ENCODE measurements around the gene TOX4. TPM values are rescaled to one million over a fixed set of nuclear protein-coding genes. Genes with fewer than 3 reads are reported as not detected.

TOX4 gene
- total RNA-seq, 1 experiment from 2014 or later = 30.5 TPM

DNA sequence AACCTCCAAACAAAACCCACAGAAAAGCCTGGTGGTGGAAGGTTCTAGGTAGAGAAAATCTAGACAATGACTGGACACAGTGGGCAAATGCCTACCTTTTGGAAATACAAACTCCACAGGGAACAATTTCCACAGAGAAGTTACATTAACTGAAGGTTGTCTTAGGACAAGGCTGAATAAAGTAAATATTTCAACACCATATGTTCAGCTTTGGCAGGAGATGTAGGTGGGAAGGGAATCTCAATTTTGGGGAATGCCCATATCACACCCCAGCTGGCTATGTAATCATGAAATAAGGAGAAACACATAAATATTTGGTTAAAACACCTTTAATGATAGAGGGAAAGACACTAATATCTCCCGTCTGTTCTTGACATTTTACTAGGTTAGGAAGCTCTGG, 43.8 kb downstream of the TOX4 start:
- Histone ChIP-seq H3K27me3 (ENCODE audit: control insufficient read depth, insufficient read depth, low read length) (no peaks in the 10 kb centered on the region), H3K4me3 (ENCODE audit: insufficient read depth, low read depth, low read length) (no peak overlapping the region), H3K36me3 (replicated peaks; ENCODE audit: control insufficient read depth, insufficient read depth, low read length) (peaks cover 42% of the 10 kb centered on the region)
- DNase-seq = no peak

DNA sequence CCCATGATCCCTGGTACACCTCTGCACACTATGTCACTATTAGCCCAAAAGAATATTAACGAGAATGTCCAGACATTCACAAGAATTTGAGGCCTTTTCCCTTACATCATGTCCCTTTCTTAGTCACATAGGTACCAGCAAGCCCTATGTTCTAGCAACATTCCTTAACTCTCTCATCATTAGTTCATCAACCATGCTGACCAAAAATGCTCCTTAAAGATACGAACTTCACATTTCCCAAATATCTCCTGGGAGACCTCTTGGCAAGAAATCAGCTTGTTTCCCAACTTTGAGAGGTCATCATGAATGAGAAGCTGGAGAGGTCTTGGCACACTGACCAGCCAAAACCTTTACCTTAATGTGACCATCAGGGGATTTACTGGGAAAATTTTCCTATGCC, 44.5 kb downstream of the TOX4 start:
- H3K4me3 ChIP-seq (ENCODE audit: insufficient read depth, low read depth, low read length) = no peak overlapping the region
- H3K27me3 ChIP-seq (ENCODE audit: control insufficient read depth, insufficient read depth, low read length) = no peaks in the 10 kb centered on the region
- no peak for DNase-seq
- H3K36me3 ChIP-seq (replicated peaks; ENCODE audit: control insufficient read depth, insufficient read depth, low read length) = peaks cover 42% of the 10 kb centered on the region

DNA sequence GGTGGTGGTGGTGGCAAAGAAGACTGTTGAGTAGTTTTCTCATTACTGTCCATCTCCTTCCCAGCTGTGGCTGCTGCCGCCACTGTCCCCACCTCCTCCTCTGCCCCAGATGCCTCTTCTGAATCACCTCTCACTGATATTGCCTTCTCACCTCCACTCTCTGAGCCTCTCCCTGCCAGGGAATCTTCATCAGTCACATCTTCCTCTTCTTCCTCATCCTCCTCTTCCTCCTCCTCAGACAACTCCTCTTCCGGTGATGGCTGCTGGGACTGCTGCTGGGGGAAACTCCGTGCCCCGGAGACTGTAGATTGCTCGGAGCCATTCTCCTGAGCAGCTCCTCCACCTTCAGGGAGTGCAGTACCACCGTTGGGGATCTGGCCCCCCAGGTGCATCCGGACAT, 46.2 kb downstream of the TOX4 start:
- no peak overlapping the region for H3K4me3 ChIP-seq (ENCODE audit: insufficient read depth, low read depth, low read length)
- no peak for DNase-seq
- H3K36me3 ChIP-seq (replicated peaks; ENCODE audit: control insufficient read depth, insufficient read depth, low read length) = peaks cover 42% of the 10 kb centered on the region
- no peaks in the 10 kb centered on the region for H3K27me3 ChIP-seq (ENCODE audit: control insufficient read depth, insufficient read depth, low read length)

DNA sequence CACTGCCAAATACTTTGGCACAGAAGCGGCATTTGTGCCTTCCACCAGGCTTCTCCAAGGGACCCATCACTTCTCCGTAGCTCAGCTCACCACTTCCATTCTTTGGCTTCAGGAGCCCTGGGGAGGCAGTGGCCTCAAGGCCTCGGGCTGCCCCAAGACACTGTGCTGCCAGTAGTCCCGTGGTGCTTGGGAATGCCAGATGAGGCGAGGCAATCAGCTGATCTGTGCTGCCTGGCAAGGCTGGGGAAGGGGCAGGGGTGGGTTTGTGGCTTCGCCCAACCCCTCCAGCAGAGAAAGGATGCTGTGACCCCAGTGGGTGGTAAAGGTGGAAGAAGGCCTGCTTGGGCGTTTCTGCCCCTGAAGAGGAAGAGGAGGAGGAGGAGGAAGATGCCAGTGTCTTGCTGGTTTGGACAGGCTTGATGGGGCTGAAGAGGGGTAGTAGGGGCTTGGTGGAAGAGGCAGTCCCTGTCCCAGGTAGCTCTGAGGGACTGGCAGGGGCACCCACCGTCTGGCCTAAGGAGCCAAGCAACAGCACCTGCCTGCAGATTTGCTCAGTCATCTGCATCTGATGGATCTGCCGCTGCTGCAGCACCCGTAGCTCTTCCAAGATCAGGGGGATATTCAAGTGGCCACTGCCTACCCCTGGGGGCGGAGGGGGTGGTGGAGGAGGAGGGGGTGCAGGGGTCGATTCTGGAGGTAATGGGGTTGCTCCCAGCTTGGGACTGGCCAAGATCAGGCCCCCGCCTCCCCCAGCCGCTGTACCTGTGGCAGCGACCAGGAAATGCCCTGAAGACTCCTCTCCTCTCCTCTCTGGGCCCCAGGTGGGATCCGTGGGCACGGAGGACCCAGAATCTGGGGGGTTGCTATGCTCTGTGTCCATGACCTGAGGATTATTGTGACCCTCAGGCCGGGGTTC, 47.8 kb downstream of the TOX4 start:
- DNase-seq = no peak
- peaks cover 42% of the 10 kb centered on the region for H3K36me3 ChIP-seq (replicated peaks; ENCODE audit: control insufficient read depth, insufficient read depth, low read length)

DNA sequence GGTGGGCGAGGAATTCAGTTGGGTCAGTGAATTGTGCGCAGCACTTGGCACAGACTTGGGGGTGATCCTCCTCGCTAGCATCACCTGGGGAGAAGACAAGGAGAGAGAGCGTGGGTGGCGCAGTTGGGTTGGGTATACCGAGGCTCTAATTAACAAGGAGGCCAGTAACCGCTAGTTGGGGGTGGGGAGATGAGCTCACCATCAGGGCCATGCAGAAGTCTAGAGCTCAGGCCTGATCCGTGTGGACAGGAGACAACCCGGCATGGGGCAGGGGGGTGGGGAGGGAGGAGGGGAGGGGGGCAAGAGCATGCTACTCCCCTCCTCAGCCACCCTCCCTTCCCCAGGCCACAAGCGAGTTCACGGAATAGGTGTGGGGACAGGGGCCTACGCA, 48.6 kb downstream of the TOX4 start:
- DNase-seq = no peak
- H3K4me3 ChIP-seq (ENCODE audit: insufficient read depth, low read depth, low read length) = peak overlapping the region; percentile 66

More for the DNA sequence above, 47.8 kb downstream of the TOX4 start:
- no peaks in the 10 kb centered on the region for H3K27me3 ChIP-seq (ENCODE audit: control insufficient read depth, insufficient read depth, low read length)
- peak overlapping the region; percentile 66 for H3K4me3 ChIP-seq (ENCODE audit: insufficient read depth, low read depth, low read length)

DNA sequence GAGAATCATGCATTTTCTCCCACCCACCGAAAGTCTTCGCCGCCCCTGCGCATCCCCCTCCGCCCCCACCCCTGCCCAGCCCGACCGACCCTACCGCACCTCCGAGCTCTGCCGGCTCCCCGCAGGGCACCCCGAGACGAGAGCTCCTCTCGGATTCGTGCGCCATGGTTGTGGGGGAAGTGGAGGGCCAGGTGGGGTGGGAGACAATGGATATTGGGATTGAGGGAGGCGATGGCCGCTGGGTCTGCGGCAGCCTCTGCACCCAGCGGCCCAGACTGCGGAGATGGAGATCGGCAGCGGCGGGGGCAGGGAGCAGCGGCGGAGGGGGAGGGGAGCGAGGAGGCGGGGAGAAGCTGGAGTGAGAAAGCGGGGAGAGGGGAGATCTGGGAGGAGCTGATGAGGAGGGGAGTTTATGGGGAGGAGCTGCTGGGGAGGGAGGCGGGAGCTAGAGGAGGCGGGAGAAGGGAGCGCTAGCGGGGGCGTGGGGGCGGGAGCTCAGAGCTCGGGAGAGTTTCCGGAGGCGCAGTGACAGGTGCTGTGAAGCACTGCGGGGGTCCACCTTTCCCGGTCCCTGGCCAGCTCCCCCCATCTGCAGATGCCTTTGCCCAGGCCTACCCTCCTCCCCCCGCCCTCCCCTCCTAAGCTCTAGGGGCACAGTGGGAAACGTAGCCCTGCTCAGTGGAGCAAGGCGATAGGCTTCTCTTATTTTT, 49.1 kb downstream of the TOX4 start, which contains the start of gene SALL2:
TSS of gene SALL2 (minus strand) at position 385 of the 710 bp plus-strand sequence. CDS start at position 166, 219 bp downstream.
- Histone ChIP-seq H3K4me3 (ENCODE audit: insufficient read depth, low read depth, low read length) (peak within 1 kb of the TSS; percentile 66), H3K27me3 (ENCODE audit: control insufficient read depth, insufficient read depth, low read length) (no peaks in the 10 kb centered on the region), H3K36me3 (replicated peaks; ENCODE audit: control insufficient read depth, insufficient read depth, low read length) (peaks cover 40% of the 10 kb centered on the region)
- DNase-seq = peak; percentile 96

More for the DNA sequence above, 48.6 kb downstream of the TOX4 start:
- H3K27me3 ChIP-seq (ENCODE audit: control insufficient read depth, insufficient read depth, low read length) = no peaks in the 10 kb centered on the region
- peaks cover 42% of the 10 kb centered on the region for H3K36me3 ChIP-seq (replicated peaks; ENCODE audit: control insufficient read depth, insufficient read depth, low read length)

DNA sequence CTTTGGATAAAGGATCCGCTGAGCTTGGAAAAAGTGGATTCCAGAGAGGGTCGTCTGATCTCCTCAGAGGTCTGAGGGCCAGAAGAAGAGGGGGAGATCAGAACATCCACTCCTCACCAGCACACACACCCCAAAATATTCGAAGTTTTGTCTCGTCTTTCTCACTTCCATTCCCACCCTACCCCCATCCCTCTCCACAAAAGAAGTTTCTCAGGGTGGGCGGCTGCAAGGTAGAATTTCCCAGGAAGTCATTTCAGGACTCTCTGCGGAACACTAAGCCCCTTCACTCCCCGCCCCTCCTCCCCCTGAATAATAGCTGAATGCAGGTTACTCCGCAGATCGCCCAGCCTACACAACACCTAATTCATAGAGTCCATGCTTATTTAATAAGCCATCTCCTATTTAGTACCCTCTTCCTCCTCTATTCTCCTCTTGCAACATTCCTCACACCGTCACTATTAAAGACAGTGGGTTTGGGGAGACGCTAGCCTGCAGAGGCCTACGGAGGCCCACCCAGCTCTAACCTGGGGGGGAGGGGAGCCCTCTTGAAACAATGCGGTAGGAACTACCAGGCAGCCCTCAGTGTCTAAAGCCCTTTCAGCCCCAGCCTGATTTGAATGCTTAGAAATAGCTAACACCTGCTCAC, 49.8 kb downstream of the TOX4 start:
- H3K27me3 ChIP-seq (ENCODE audit: control insufficient read depth, insufficient read depth, low read length) = no peaks in the 10 kb centered on the region
- peak; percentile 73 for DNase-seq
- peaks cover 35% of the 10 kb centered on the region for H3K36me3 ChIP-seq (replicated peaks; ENCODE audit: control insufficient read depth, insufficient read depth, low read length)
- peak overlapping the region; percentile 44 for H3K4me3 ChIP-seq (ENCODE audit: insufficient read depth, low read depth, low read length)

DNA sequence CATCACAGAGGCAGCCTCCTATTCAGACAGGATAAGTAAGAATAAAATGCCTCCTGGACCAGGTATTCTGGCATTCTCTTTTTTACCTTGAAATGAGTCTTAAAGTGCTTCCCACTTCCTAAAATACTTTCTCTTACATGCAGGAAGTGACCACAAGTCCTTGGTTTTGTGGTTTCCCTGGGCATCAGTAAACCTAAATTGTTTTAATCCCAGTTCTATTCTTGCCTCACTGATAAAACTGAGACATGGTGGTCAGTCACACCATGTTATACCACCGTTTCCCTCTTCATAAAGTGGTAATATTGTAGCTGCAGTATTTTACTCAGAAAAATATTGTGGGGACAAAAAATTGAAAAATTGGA, 50.3 kb downstream of the TOX4 start:
- H3K4me3 ChIP-seq (ENCODE audit: insufficient read depth, low read depth, low read length) = no peak overlapping the region; the same call in 1 of the 2 replicates
- H3K36me3 ChIP-seq (replicated peaks; ENCODE audit: control insufficient read depth, insufficient read depth, low read length) = peaks cover 32% of the 10 kb centered on the region
- no peaks in the 10 kb centered on the region for H3K27me3 ChIP-seq (ENCODE audit: control insufficient read depth, insufficient read depth, low read length)
- DNase-seq = no peak

DNA sequence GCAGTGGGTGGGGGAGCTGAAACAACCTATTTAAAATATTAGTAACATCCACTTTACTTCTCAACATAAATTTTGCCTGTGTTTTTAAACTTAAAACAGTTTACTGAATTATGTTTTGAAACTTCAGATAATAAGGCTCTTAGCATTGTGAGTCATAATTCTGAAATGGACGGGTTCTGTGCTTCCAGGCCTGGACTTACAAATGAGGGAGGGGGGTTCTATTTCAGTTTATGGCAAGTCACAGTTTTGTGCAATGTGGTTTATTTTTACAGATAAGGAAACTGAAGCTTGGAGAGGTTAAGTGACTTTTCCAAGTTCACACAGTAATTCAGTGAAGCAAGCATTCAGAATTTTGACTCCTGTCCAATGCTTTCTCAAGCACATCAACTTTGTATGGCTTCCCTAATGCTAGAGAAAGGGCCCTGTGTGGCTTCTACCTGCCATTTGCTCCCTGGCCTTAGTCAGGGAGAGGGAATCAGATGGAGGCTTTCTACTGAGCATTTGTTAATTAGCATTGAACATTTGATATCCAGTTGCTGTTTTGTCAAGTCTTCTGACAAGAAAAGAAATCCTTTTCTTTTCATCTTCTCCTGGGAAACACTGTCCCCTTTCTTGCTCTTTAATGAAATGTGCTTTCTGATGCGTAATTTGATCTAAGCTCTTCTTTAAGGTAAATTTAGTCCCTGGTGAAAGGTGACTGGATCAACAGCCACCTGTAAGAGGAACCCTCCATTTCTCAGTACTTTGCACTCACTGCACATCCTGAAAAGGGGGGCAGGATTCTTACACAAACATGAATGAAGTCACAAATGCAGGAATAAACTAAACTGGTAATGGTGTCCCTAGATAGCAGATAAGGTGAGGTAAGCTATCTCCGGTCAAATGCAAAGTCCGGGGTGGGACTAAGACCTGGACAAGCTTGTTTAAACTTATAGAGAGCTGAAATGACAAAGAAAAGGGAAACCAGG, 51.7 kb downstream of the TOX4 start:
- DNase-seq = no peak
- peaks cover 18% of the 10 kb centered on the region for H3K36me3 ChIP-seq (replicated peaks; ENCODE audit: control insufficient read depth, insufficient read depth, low read length)

DNA sequence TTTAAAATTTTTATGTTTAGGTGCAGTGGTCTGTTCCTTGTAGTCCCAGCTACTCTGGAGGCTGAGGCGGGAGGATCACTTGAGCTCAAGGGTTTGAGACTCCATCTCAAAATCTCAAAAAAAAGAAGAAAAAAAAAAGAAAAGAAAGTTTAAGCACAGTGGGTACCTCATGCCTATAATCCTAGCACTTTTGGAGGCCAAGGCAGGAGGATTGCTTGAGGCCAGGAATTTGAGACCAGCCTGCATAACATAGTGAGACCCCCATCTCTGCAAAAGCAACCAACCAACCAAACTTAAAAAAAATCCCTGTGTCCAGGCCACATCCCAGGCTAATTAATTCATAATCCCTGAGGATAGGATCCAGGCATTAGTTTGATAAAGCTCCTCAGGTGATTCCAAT, 52.5 kb downstream of the TOX4 start:
- no peak for DNase-seq
- H3K4me3 ChIP-seq (ENCODE audit: insufficient read depth, low read depth, low read length) = no peak overlapping the region
- H3K27me3 ChIP-seq (ENCODE audit: control insufficient read depth, insufficient read depth, low read length) = no peaks in the 10 kb centered on the region
- H3K36me3 ChIP-seq (replicated peaks; ENCODE audit: control insufficient read depth, insufficient read depth, low read length) = peaks cover 10% of the 10 kb centered on the region

More for the DNA sequence above, 51.7 kb downstream of the TOX4 start:
- H3K4me3 ChIP-seq (ENCODE audit: insufficient read depth, low read depth, low read length) = no peak overlapping the region
- H3K27me3 ChIP-seq (ENCODE audit: control insufficient read depth, insufficient read depth, low read length) = no peaks in the 10 kb centered on the region

DNA sequence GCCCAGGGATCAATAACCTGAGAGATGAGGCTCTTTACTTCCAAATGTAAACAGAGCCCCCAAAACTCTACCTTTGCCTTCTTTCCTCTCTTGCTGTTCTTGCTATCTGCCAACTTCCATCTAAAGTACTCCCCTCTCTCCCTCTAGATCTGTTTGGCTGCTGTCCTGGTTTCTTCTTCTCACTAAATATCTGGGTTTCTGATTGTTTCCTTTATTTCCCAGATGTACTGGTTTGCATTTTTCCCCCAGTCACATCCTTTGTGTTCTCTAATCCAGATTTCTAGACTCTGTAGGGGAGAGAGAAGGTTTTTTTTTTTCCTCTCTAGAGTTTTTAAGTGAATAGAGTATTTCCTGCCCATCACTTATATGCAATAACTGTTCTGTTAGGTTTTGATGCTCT, 56.3 kb downstream of the TOX4 start:
- DNase-seq = no peak
- Histone ChIP-seq H3K36me3 (replicated peaks; ENCODE audit: control insufficient read depth, insufficient read depth, low read length) (0 out of 2 replicates have a peak, but pooled peaks cover 1% of the 10 kb centered on the region), H3K27me3 (ENCODE audit: control insufficient read depth, insufficient read depth, low read length) (no peaks in the 10 kb centered on the region), H3K4me3 (ENCODE audit: insufficient read depth, low read depth, low read length) (no peak overlapping the region)

DNA sequence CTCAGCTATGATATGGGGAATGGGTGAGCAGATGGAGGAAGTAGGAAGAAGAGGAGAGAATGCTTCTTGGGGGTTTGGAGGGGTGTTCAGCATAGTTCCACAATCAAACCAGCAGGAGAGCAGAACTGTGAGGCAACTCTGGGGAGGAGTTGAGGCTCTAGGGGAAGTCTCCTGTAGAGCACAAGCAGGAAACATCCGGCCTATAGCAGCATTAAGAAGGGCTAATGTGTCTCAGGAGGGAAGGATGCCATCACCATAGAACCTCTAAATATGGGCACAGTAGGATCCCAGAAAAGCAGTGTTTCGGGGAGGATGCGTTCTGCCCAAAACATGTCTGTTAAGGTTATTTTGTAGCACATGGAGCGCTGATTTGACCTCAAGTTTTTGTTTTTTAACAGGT, 57.6 kb downstream of the TOX4 start:
- peak overlapping the region; percentile 85 for H3K4me3 ChIP-seq (ENCODE audit: insufficient read depth, low read depth, low read length)
- H3K36me3 ChIP-seq (replicated peaks; ENCODE audit: control insufficient read depth, insufficient read depth, low read length) = 0 out of 2 replicates have a peak, but pooled peaks cover 1% of the 10 kb centered on the region
- peak; percentile 78 for DNase-seq
- no peaks in the 10 kb centered on the region for H3K27me3 ChIP-seq (ENCODE audit: control insufficient read depth, insufficient read depth, low read length)

DNA sequence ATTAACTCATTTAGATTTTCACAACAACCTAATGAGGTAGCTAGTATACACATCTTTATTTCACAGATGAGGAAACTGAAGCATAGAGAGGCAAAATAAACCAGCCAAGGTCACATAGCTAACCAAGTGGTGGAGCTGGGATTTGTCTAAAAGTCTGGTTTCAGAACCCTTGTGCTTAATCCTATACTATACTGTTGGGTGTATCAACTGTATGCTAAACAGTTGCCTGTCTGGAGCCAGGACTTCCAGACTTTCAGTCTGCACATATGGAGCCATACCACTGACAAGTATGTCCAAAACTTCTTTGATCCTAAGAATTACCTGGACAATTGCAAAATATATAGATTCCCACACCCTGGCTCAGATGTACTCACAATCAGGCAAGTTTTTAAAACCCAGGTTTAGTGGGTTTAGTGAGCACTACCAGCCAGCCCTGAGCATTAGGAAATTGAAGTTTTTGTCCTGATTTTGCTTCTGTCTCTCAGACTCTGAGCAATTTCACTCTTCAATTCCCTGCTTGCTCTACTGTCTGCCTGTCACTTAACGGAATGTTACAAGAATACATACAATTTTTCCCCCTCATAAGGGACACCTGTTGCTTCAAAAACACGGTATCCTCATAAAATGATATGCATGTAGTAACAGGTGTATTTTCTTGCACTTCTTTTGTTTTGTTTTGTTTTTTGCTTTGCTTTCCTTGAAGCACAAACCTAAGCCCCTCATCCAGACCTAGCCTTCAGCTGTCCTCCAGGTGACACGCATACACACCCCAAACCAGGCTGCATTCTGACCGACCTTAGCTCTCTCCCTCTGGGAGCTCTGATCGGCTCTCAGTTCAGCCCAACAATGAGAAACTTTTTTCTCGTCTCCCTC, 58.8 kb downstream of the TOX4 start:
- Histone ChIP-seq H3K4me3 (ENCODE audit: insufficient read depth, low read depth, low read length) (peak overlapping the region; percentile 85), H3K36me3 (replicated peaks; ENCODE audit: control insufficient read depth, insufficient read depth, low read length) (0 out of 2 replicates have a peak, but pooled peaks cover 1% of the 10 kb centered on the region), H3K27me3 (ENCODE audit: control insufficient read depth, insufficient read depth, low read length) (no peaks in the 10 kb centered on the region)
- peak; percentile 33 for DNase-seq
